HEK293 (cell line): Measurements from ENCODE around the gene ALOX5AP.

Source experiments
- CTCF ChIA-PET: fragments of 350-600 bp; formaldehyde crosslinking; extraction: SDS; loops from one replicate; lab custom pipeline; 2021; ENCODE audit warnings: antibody characterized with exemption; lab: Yijun Ruan, JAX
- POLR2A ChIA-PET: fragments of 300-600 bp; formaldehyde crosslinking; extraction: SDS; loops from one replicate; lab custom pipeline; 2020; ENCODE audit warnings: antibody characterized with exemption, inconsistent platforms; lab: Yijun Ruan, JAX
- H3K27ac ChIP-seq: fragments of 200-500 bp; sonication (Bioruptor generic); 2 replicates; pipeline ENCODE4 v1.5.1; 2014; ENCODE audit warnings: low read depth, low read length, control low read depth, inconsistent platforms; ENCODE audit errors: extremely low read depth
- H3K36me3 ChIP-seq, 2 experiments: fragments of 200-500 bp in 1 of 2; sonication (Bioruptor generic) in 1 of 2; 1 replicate in 1 of 2; 2 replicates in 1 of 2; pipeline ENCODE4 v1.5.1; 2014 to 2017; ENCODE audit warnings: inconsistent platforms in 2 of 2, low read length in 2 of 2; ENCODE audit not compliant: control insufficient read depth in 2 of 2, insufficient read depth in 1 of 2
- H3K4me1 ChIP-seq: fragments of 200-500 bp; sonication (Bioruptor generic); 2 replicates; pipeline ENCODE4 v1.5.1; 2014; ENCODE audit warnings: mild to moderate bottlenecking, low read length, inconsistent platforms; ENCODE audit not compliant: control insufficient read depth, insufficient read depth
- H3K4me3 ChIP-seq: 2 replicates; pipeline ENCODE4 v1.5.1; 2011; ENCODE audit warnings: low read depth, mild to moderate bottlenecking, control low read depth, low read length, moderate library complexity
- H3K9me3 ChIP-seq: fragments of 200-500 bp; sonication (Bioruptor generic); 2 replicates; pipeline ENCODE4 v1.5.1; 2014; ENCODE audit warnings: low read depth, low read length, inconsistent platforms; ENCODE audit not compliant: control insufficient read depth, insufficient read depth
- BCL11B ChIP-seq: fragments of 450-650 bp; formaldehyde crosslinking; IDR thresholded peaks from 2 replicates; pipeline ENCODE4 v1.5.1; 2016; ENCODE audit warnings: low read depth, missing biosample characterization, missing genetic modification characterization
- KLF1 ChIP-seq: fragments of 450-650 bp; formaldehyde crosslinking; IDR thresholded peaks from 2 replicates; pipeline ENCODE4 v1.5.1; 2016; ENCODE audit warnings: missing biosample characterization, missing genetic modification characterization
- MYNN ChIP-seq: fragments of 450-650 bp; formaldehyde crosslinking; IDR thresholded peaks from 2 replicates; pipeline ENCODE4 v1.5.1; 2016; ENCODE audit warnings: missing biosample characterization, missing genetic modification characterization, borderline replicate concordance
- PRDM10 ChIP-seq: fragments of 450-650 bp; formaldehyde crosslinking; IDR thresholded peaks from 2 replicates; pipeline ENCODE4 v1.5.1; 2016; ENCODE audit warnings: missing biosample characterization, missing genetic modification characterization
- SCRT2 ChIP-seq: fragments of 450-650 bp; formaldehyde crosslinking; IDR thresholded peaks from 2 replicates; pipeline ENCODE4 v1.5.1; 2016; ENCODE audit warnings: missing biosample characterization, missing genetic modification characterization
- WT1 ChIP-seq: fragments of 450-650 bp; formaldehyde crosslinking; IDR thresholded peaks from 2 replicates; pipeline ENCODE4 v1.5.1; 2016; ENCODE audit warnings: missing biosample characterization, missing genetic modification characterization
- ZNF10 ChIP-seq: fragments of 450-650 bp; formaldehyde crosslinking; IDR thresholded peaks from 2 replicates; pipeline ENCODE4 v1.5.1; 2017; ENCODE audit warnings: missing biosample characterization, missing genetic modification characterization
- ZNF223 ChIP-seq: fragments of 450-650 bp; formaldehyde crosslinking; IDR thresholded peaks from 2 replicates; pipeline ENCODE4 v1.5.1; 2016; ENCODE audit warnings: missing biosample characterization, missing genetic modification characterization
- ZNF292 ChIP-seq: fragments of 450-650 bp; formaldehyde crosslinking; IDR thresholded peaks from 2 replicates; pipeline ENCODE4 v1.5.1; 2016; ENCODE audit warnings: low read depth, missing biosample characterization, missing genetic modification characterization, borderline replicate concordance
- ZNF302 ChIP-seq: fragments of 450-650 bp; formaldehyde crosslinking; IDR thresholded peaks from 2 replicates; pipeline ENCODE4 v1.5.1; 2016; ENCODE audit warnings: missing biosample characterization, missing genetic modification characterization, low read depth
- ZNF311 ChIP-seq: fragments of 450-650 bp; formaldehyde crosslinking; IDR thresholded peaks from 2 replicates; pipeline ENCODE4 v1.5.1; 2017; ENCODE audit warnings: missing biosample characterization, missing genetic modification characterization, borderline replicate concordance
- ZNF362 ChIP-seq: fragments of 450-650 bp; formaldehyde crosslinking; IDR thresholded peaks from 2 replicates; pipeline ENCODE4 v1.5.1; 2016; ENCODE audit warnings: missing biosample characterization, missing genetic modification characterization
- ZNF426 ChIP-seq: fragments of 450-650 bp; formaldehyde crosslinking; IDR thresholded peaks from 2 replicates; pipeline ENCODE4 v1.5.1; 2017; ENCODE audit warnings: missing biosample characterization, missing genetic modification characterization, mild to moderate bottlenecking, inconsistent platforms, moderate library complexity
- ZNF433 ChIP-seq: fragments of 450-650 bp; formaldehyde crosslinking; IDR thresholded peaks from 2 replicates; pipeline ENCODE4 v1.5.1; 2016; ENCODE audit warnings: missing biosample characterization, missing genetic modification characterization, low read depth
- ZNF449 ChIP-seq: fragments of 450-650 bp; formaldehyde crosslinking; IDR thresholded peaks from 2 replicates; pipeline ENCODE4 v1.5.1; 2017; ENCODE audit warnings: missing biosample characterization, mild to moderate bottlenecking, missing genetic modification characterization, moderate library complexity
- ZNF48 ChIP-seq: fragments of 450-650 bp; formaldehyde crosslinking; IDR thresholded peaks from 2 replicates; pipeline ENCODE4 v1.5.1; 2016; ENCODE audit warnings: missing biosample characterization, missing genetic modification characterization
- ZNF585B ChIP-seq: fragments of 450-650 bp; formaldehyde crosslinking; IDR thresholded peaks from 2 replicates; pipeline ENCODE4 v1.5.1; 2016; ENCODE audit warnings: missing biosample characterization, missing genetic modification characterization
- ZNF596 ChIP-seq: fragments of 450-650 bp; IDR thresholded peaks from 2 replicates; pipeline ENCODE4 v1.5.0; 2018; ENCODE audit warnings: missing biosample characterization, mild to moderate bottlenecking, missing genetic modification characterization, moderate library complexity
- ZNF670 ChIP-seq: fragments of 450-650 bp; formaldehyde crosslinking; IDR thresholded peaks from 2 replicates; pipeline ENCODE4 v1.5.1; 2016; ENCODE audit warnings: missing biosample characterization, missing genetic modification characterization, low read depth
- ZNF776 ChIP-seq: fragments of 450-650 bp; formaldehyde crosslinking; IDR thresholded peaks from 2 replicates; pipeline ENCODE4 v1.5.0; 2017; ENCODE audit warnings: missing biosample characterization, missing genetic modification characterization, borderline replicate concordance

Gene ALOX5AP

GRCh38 chr13:30803749-30804148, 68.4 kb downstream of the ALOX5AP start:
- POLR2A ChIA-PET = no interaction called here
- CTCF ChIA-PET = interaction anchor here (0.6 to 2.5 kb wide), 7 partner anchors 15 to 250 kb away, joined by 3 to 9 read pairs (median 3); no protein-coding TSS in a partner anchor
- Histone ChIP-seq H3K4me3 (no peak overlapping the region), H3K36me3 (no peaks in the 10 kb centered on the region), H3K27ac (no peak overlapping the region), H3K4me1 (no peaks in the 10 kb centered on the region), H3K9me3 (no peaks in the 10 kb centered on the region)
- TF ChIP-seq BCL11B (no peak), ZNF302 (tag by site-specific recombination) (no peak), ZNF596 (tag by site-specific recombination) (no peak), ZNF585B (tag by site-specific recombination) (no peak), ZNF10 (tag by site-specific recombination) (no peak), ZNF292 (tag by site-specific recombination) (no peak), ZNF449 (tag by site-specific recombination) (no peak), KLF1 (tag by site-specific recombination) (no peak), PRDM10 (tag by site-specific recombination) (no peak), ZNF223 (tag by site-specific recombination) (no peak), ZNF426 (tag by site-specific recombination) (no peak), SCRT2 (tag by site-specific recombination) (no peak), ZNF433 (tag by site-specific recombination) (no peak), ZNF362 (no peak)

- CTCF ChIA-PET = interaction anchor here (0.6 to 2.5 kb wide), 6 partner anchors 8 to 392 kb away, joined by 3 to 14 read pairs (median 6); no protein-coding TSS in a partner anchor
- H3K9me3 ChIP-seq = no peaks in the 10 kb centered on the region
These were observed 69.1 kb downstream of the ALOX5AP start for GRCh38 chr13:30804474-30804873.

More at GRCh38 chr13:30804474-30804873, 69.1 kb downstream of the ALOX5AP start:
- H3K4me3 ChIP-seq = no peak overlapping the region
- H3K36me3 ChIP-seq = no peaks in the 10 kb centered on the region
- H3K27ac ChIP-seq = no peak overlapping the region
- TF ChIP-seq ZNF311 (tag by site-specific recombination) (no peak), ZNF48 (tag by site-specific recombination) (no peak), ZNF670 (no peak), ZNF433 (tag by site-specific recombination) (no peak), ZNF776 (tag by site-specific recombination) (no peak), MYNN (tag by site-specific recombination) (no peak), WT1 (tag by site-specific recombination) (no peak)
- POLR2A ChIA-PET = no interaction called here
- H3K4me1 ChIP-seq = no peaks in the 10 kb centered on the region
